Measurements from ENCODE around the gene OSBPL5. TPM values are rescaled to one million over a fixed set of nuclear protein-coding genes. Genes with fewer than 3 reads are reported as not detected.

Gene OSBPL5
- total RNA-seq, 1 experiment from 2014 or later, result 16.1 TPM

DNA sequence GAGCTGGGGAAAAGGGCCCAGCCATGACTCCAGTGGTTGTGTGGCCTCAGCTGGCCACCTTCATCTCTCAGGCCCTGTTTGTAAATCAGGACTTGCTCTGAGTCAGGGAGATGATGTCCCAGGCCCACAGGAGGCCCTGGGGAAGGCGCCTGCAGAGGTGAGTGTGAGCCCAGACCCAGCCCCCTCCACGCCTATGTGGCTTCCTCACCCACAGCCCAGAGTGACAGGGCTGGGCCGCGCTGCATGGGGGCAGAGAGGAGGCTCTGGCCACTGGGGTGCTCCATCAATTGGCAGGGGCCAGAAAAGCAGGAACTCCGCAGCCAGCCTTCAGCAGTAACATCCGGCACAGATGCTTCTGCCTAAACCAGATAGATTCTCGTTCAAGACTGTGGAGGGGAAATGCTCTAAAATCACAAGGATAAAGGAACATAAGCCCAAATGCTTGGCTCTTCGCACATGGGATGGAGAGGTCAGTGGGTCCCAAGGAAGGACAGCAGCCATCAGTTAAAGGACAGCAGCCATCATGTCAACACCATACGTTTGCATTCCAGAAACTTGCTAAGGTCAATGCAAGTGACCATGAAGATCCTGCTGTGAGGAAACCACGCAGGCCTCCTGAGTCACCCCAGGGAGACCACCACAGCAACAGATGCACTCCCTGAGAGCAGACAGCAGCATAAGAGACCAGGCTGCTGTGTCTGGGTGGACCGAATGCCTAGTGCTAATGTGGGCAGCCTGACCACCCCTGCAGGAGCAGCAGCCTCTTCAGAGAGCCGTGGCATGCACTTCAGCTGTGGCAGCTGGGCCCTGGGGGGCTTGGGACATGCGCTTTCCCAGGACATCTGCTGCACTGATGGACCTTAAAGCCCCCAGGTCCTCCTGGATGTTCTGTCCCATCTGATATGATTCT, 28.3 kb downstream of the OSBPL5 start:
- Histone ChIP-seq H3K9me3 (ENCODE audit: control insufficient read depth, low read depth, low read length) (no peaks in the 10 kb centered on the region), H3K79me2 (ENCODE audit: insufficient read depth, low read length) (no peaks in the 10 kb centered on the region), H2AFZ (ENCODE audit: low read length) (no peak overlapping the region), H3K14ac (ENCODE audit: insufficient read depth, low read length) (0 out of 2 replicates have a peak overlapping the region, but pooled peaks have one; percentile 39), H4K91ac (ENCODE audit: insufficient read length, low read depth, low read length) (no peak overlapping the region), H3T11ph (ENCODE audit: low read length) (no peak overlapping the region), H3K4ac (ENCODE audit: low read depth, low read length) (no peak overlapping the region), H3K4me1 (ENCODE audit: insufficient read depth, low read length) (no peaks in the 10 kb centered on the region; the same call in 1 of the 2 replicates), H4K5ac (ENCODE audit: insufficient read length, low read depth, low read length) (no peak overlapping the region), H2AK5ac (ENCODE audit: insufficient read length, low read length) (no peak overlapping the region), H3K23me2 (ENCODE audit: insufficient read length, low read depth, low read length, poor library complexity, severe bottlenecking) (no peaks in the 10 kb centered on the region), H3K27ac (ENCODE audit: insufficient read length, low read depth, low read length) (no peak overlapping the region), H3K23ac (ENCODE audit: insufficient read length, low read depth, low read length) (no peak overlapping the region), H3K27me3 (ENCODE audit: insufficient read depth, low read length) (no peaks in the 10 kb centered on the region), H2BK20ac (ENCODE audit: low read depth, low read length, poor library complexity, severe bottlenecking) (no peak overlapping the region), H3K79me1 (ENCODE audit: insufficient read depth, low read depth, low read length, poor library complexity, severe bottlenecking) (no peaks in the 10 kb centered on the region), H2BK120ac (ENCODE audit: low read depth, low read length, poor library complexity, severe bottlenecking) (no peak overlapping the region), H4K8ac (replicated peaks; ENCODE audit: insufficient read length, low read depth, low read length) (no peak overlapping the region), H2BK5ac (ENCODE audit: insufficient read length, low read length) (no peak overlapping the region), H2BK15ac (ENCODE audit: low read depth, low read length) (no peak overlapping the region), H3K9ac (ENCODE audit: extremely low read depth, insufficient read length, low read length) (no peak overlapping the region), H3K18ac (ENCODE audit: insufficient read length, low read depth, low read length) (no peak overlapping the region), H4K20me1 (ENCODE audit: control insufficient read depth, insufficient read depth, insufficient read length) (no peaks in the 10 kb centered on the region), H3K4me2 (ENCODE audit: insufficient read depth, insufficient read length, low read length) (no peak overlapping the region), H3K56ac (ENCODE audit: insufficient read length, low read depth, low read length) (no peak overlapping the region), H2BK12ac (ENCODE audit: insufficient read length, low read depth, low read length) (no peak overlapping the region)
- Mint-ChIP-seq H3K4me3 (no peak overlapping the region), H3K4me1 (peaks cover 10 to 26% of the 10 kb centered on the region in 2 experiments), H3K36me3 (ENCODE audit: insufficient read depth in 1 of 3, low read depth in 3 of 3) (no peaks in the 10 kb centered on the region; a peak in 1 of 7 replicates), H3K27me3 (ENCODE audit: low read depth) (no peaks in the 10 kb centered on the region; the same call in 1 of the 2 replicates), H3K27ac (no peak overlapping the region), H3K9me3 (no peaks in the 10 kb centered on the region)
- TF ChIP-seq, protein P1, sequence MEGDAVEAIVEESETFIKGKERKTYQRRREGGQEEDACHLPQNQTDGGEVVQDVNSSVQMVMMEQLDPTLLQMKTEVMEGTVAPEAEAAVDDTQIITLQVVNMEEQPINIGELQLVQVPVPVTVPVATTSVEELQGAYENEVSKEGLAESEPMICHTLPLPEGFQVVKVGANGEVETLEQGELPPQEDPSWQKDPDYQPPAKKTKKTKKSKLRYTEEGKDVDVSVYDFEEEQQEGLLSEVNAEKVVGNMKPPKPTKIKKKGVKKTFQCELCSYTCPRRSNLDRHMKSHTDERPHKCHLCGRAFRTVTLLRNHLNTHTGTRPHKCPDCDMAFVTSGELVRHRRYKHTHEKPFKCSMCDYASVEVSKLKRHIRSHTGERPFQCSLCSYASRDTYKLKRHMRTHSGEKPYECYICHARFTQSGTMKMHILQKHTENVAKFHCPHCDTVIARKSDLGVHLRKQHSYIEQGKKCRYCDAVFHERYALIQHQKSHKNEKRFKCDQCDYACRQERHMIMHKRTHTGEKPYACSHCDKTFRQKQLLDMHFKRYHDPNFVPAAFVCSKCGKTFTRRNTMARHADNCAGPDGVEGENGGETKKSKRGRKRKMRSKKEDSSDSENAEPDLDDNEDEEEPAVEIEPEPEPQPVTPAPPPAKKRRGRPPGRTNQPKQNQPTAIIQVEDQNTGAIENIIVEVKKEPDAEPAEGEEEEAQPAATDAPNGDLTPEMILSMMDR (conservative IDR thresholded peaks at IDR 0.05), result 0 out of 3 replicates have a peak, but pooled peaks have one; percentile 4
- no peak for DNase-seq
- WGBS (ENCODE audit: extremely low coverage, insufficient read length, low lambda C conversion rate), result no CpG with 5 or more reads among the region's 13 CpGs
